ENCODE measurements around the gene SREBF2.
A peak's percentile ranks its signal among the peaks of the same experiment; 100 is the strongest.

The SREBF2 gene

GRCh38 chr22:41880653-41881052 is 47.7 kb downstream of the SREBF2 start:
- DNase-seq: no peak

- DNase-seq: no peak
Measured at GRCh38 chr22:41883400-41883799, 50.5 kb downstream of the SREBF2 start.

GRCh38 chr22:41885116-41885515 is 52.2 kb downstream of the SREBF2 start:
- DNase-seq: no peak

- no peak for DNase-seq
Measured at GRCh38 chr22:41885516-41885915, 52.6 kb downstream of the SREBF2 start.

GRCh38 chr22:41888627-41889200 is 55.8 kb downstream of the SREBF2 start:
- no peak for DNase-seq

- DNase-seq: no peak
Measured at GRCh38 chr22:41891407-41891806, 58.5 kb downstream of the SREBF2 start.

- DNase-seq: no peak
Measured at GRCh38 chr22:41892721-41893120, 59.8 kb downstream of the SREBF2 start.

- no peak for DNase-seq
Measured at GRCh38 chr22:41893591-41894375, 60.9 kb downstream of the SREBF2 start.

GRCh38 chr22:41898645-41899044 is 65.7 kb downstream of the SREBF2 start:
- no peak for DNase-seq

- no peak for DNase-seq
Measured at GRCh38 chr22:41899110-41899509, 66.2 kb downstream of the SREBF2 start.

- DNase-seq: no peak
Measured at GRCh38 chr22:41899992-41900651, 67.2 kb downstream of the SREBF2 start.

- no peak for DNase-seq
Measured at GRCh38 chr22:41900652-41901312, 67.9 kb downstream of the SREBF2 start.

- DNase-seq: no peak
Measured at GRCh38 chr22:41902016-41902415, 69.1 kb downstream of the SREBF2 start.

GRCh38 chr22:41902932-41903421 is 70.1 kb downstream of the SREBF2 start:
- peak in 1 of 2 experiments; percentile 36 for DNase-seq

- no peak for DNase-seq
Measured at GRCh38 chr22:41904450-41905410, 71.8 kb downstream of the SREBF2 start.

- DNase-seq: no peak
Measured at GRCh38 chr22:41905411-41906202, 72.7 kb downstream of the SREBF2 start.

GRCh38 chr22:41906822-41907221 is 73.9 kb downstream of the SREBF2 start:
- no peak for DNase-seq

- DNase-seq: no peak
Measured at GRCh38 chr22:41907436-41908401, 74.8 kb downstream of the SREBF2 start.

- peak in 1 of 2 experiments; percentile 8 for DNase-seq
Measured at GRCh38 chr22:41908411-41909309, 75.8 kb downstream of the SREBF2 start.
